Measurements from ENCODE around the gene ZDHHC8. TPM values are rescaled to one million over a fixed set of nuclear protein-coding genes. Genes with fewer than 3 reads are reported as not detected.
"Not testable (repeated sequence)": the region's sequence is repeated elsewhere in the genome, so short reads cannot be mapped to it uniquely, and the experiment has no call there.

Gene ZDHHC8
- total RNA-seq, 1 donor from 2014 or later: 108 TPM

DNA sequence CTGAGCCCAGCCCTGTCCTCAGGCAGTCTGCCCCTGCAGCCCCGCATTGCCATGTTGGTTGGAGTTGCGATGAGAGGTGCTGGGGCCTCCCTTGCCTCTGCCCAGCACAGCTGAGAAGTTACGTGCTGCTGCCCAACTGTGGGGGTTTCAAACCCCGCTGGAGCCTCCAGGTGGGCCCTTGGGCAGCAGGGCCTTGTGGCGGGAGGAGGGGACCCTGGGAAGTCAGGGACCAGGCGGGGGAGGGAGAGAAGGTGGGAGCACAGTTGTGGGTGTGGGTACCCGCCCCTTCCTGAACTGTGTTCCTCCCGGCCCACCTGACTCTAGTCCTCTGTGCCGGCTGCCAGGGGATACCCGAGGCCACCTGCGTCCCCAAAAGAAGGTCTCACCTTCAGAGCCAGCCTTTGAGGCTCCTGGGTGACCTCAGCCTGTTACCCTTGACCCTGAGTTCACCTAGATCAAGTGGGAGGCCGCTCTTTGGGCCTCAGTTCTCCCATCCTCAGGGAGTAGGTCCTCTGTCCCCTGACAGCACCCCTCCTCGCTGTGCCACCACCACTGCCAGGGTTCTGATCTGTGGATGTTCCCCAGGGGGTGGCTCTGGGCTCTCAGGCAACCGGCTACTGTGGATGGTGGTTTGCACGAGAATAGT is 26.9 kb downstream of the ZDHHC8 start:
- Mint-ChIP-seq H3K4me3 (ENCODE audit: unreplicated experiment) (no peak overlapping the region), H3K27me3 (ENCODE audit: unreplicated experiment) (no peaks in the 10 kb centered on the region), H3K9me3 (ENCODE audit: unreplicated experiment) (no peaks in the 10 kb centered on the region), H3K27ac (ENCODE audit: unreplicated experiment) (no peak overlapping the region), H3K36me3 (ENCODE audit: unreplicated experiment) (no peaks in the 10 kb centered on the region), H3K4me1 (ENCODE audit: unreplicated experiment) (peaks cover 9% of the 10 kb centered on the region)
- TF ChIP-seq, protein P1, sequence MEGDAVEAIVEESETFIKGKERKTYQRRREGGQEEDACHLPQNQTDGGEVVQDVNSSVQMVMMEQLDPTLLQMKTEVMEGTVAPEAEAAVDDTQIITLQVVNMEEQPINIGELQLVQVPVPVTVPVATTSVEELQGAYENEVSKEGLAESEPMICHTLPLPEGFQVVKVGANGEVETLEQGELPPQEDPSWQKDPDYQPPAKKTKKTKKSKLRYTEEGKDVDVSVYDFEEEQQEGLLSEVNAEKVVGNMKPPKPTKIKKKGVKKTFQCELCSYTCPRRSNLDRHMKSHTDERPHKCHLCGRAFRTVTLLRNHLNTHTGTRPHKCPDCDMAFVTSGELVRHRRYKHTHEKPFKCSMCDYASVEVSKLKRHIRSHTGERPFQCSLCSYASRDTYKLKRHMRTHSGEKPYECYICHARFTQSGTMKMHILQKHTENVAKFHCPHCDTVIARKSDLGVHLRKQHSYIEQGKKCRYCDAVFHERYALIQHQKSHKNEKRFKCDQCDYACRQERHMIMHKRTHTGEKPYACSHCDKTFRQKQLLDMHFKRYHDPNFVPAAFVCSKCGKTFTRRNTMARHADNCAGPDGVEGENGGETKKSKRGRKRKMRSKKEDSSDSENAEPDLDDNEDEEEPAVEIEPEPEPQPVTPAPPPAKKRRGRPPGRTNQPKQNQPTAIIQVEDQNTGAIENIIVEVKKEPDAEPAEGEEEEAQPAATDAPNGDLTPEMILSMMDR (IDR thresholded peaks at IDR 0.05): no peak
- no peak for DNase-seq (ENCODE audit: extremely low spot score, unreplicated experiment)

GRCh38 chr22:20159076-20159475 is 27.5 kb downstream of the ZDHHC8 start:
- H3K27me3 Mint-ChIP-seq (ENCODE audit: unreplicated experiment): no peaks in the 10 kb centered on the region
- H3K9me3 Mint-ChIP-seq (ENCODE audit: unreplicated experiment): no peaks in the 10 kb centered on the region
- TF ChIP-seq, protein P1 (IDR thresholded peaks at IDR 0.05): no peak
- no peak overlapping the region for H3K4me3 Mint-ChIP-seq (ENCODE audit: unreplicated experiment)
- DNase-seq (ENCODE audit: extremely low spot score, unreplicated experiment): no peak
- H3K36me3 Mint-ChIP-seq (ENCODE audit: unreplicated experiment): no peaks in the 10 kb centered on the region
- peaks cover 4% of the 10 kb centered on the region for H3K4me1 Mint-ChIP-seq (ENCODE audit: unreplicated experiment)
- no peak overlapping the region for H3K27ac Mint-ChIP-seq (ENCODE audit: unreplicated experiment)

DNA sequence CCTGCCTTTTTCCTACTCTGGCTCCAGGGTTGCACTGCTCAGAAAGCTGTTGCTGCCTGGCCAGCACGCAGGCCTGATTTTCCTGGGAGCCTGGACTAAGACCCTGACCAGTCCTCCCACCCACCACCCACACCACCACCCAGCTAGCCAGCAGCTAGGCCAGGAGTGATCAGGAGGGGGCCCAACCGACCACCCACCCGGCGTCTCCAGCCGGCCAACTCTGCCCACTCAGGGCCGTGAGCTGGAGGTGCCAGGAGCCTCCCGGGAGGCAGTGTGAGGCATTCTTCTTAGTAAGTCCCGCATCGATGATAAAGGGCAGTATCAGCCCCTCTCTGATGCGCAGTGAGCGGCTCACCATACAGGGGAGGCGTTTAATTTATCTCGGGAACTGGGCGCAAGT is 27.9 kb downstream of the ZDHHC8 start:
- not testable (repeated sequence) for H3K27me3 Mint-ChIP-seq (ENCODE audit: unreplicated experiment); H3K36me3 Mint-ChIP-seq (ENCODE audit: unreplicated experiment); H3K4me3 Mint-ChIP-seq (ENCODE audit: unreplicated experiment); H3K9me3 Mint-ChIP-seq (ENCODE audit: unreplicated experiment); H3K27ac Mint-ChIP-seq (ENCODE audit: unreplicated experiment); DNase-seq (ENCODE audit: extremely low spot score, unreplicated experiment); H3K4me1 Mint-ChIP-seq (ENCODE audit: unreplicated experiment)

DNA sequence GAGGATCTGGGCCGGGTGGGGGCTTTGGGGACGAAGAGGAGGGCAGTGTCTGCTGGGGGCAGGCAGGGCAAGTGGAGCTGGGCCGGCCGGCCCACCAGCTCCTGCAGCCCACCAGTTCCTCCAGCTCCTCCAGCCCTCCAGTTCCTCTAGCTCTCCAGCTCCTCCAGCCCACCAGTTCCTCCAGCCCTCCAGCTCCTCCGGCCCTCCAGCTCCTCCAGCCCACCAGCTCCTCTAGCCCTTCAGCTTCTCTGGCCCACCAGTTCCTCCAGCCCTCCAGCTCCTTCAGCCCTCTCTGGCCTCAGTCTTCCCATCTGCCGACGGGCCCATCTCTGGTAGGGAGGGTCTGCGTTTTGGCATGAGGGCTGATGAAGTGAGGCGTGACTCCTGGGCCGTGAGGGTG is 28.4 kb downstream of the ZDHHC8 start:
- DNase-seq (ENCODE audit: extremely low spot score, unreplicated experiment): no peak
- no peak overlapping the region for H3K4me3 Mint-ChIP-seq (ENCODE audit: unreplicated experiment)
- no peak overlapping the region for H3K27ac Mint-ChIP-seq (ENCODE audit: unreplicated experiment)
- no peaks in the 10 kb centered on the region for H3K9me3 Mint-ChIP-seq (ENCODE audit: unreplicated experiment)
- H3K36me3 Mint-ChIP-seq (ENCODE audit: unreplicated experiment): no peaks in the 10 kb centered on the region
- no peaks in the 10 kb centered on the region for H3K27me3 Mint-ChIP-seq (ENCODE audit: unreplicated experiment)
- no peaks in the 10 kb centered on the region for H3K4me1 Mint-ChIP-seq (ENCODE audit: unreplicated experiment)
- TF ChIP-seq, protein P1 (IDR thresholded peaks at IDR 0.05): no peak

GRCh38 chr22:20164863-20165262 is 33.3 kb downstream of the ZDHHC8 start:
- H3K27ac Mint-ChIP-seq (ENCODE audit: unreplicated experiment): no peak overlapping the region
- no peaks in the 10 kb centered on the region for H3K9me3 Mint-ChIP-seq (ENCODE audit: unreplicated experiment)

More at GRCh38 chr22:20164863-20165262, 33.3 kb downstream of the ZDHHC8 start:
- TF ChIP-seq, protein P1 (IDR thresholded peaks at IDR 0.05): no peak
- DNase-seq (ENCODE audit: extremely low spot score, unreplicated experiment): no peak
- Mint-ChIP-seq H3K4me3 (ENCODE audit: unreplicated experiment) (no peak overlapping the region), H3K27me3 (ENCODE audit: unreplicated experiment) (no peaks in the 10 kb centered on the region), H3K4me1 (ENCODE audit: unreplicated experiment) (no peaks in the 10 kb centered on the region), H3K36me3 (ENCODE audit: unreplicated experiment) (no peaks in the 10 kb centered on the region)
